NCI-H446 (cell line): ENCODE results near the gene UNC79.

Source experiments
- DNase-seq, 2 experiments: peaks; one replicate each; lab custom pipeline; 2025; lab: John Stamatoyannopoulos, UW

Gene UNC79

DNA sequence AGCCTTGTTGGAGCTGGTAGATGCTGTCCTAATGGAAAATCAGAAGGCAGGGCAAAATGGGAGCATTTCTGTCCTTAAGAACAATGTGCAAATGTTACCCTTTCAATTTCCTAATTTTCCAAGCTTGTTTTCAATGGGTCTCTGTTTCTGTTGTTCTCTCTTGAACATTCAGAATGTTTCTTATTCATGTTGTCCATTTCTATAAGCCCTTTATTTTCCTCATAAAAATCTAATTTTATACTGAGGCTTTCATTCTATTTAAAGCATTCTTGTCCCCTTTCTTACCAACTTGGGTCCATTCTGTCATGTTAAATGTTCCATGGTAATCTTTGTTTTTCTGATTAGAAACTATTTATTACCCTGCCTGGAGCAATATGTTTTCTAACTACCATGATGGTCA lies 232.6 kb downstream of the UNC79 start:
- DNase-seq = no peak

DNA sequence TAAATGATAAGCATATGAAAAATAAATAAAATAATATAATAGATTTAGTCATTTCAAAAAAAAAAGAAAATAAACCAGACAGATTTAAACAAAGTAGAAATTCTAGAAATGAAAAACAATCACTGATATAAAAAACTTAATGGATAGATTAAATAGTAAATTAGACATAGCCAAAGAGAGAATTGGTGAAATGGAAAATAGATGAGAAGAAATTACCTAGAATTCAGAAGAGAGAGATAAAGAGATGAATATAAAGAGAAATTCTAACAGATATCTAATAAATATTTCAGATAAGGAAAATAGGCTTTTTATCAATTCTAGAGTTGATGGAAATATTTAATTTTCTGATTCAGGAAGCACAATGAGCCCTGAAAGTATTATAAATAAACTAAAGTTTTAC lies 234.4 kb downstream of the UNC79 start:
- no peak for DNase-seq

GRCh38 chr14:93669632-93670031 lies 238.9 kb downstream of the UNC79 start:
- no peak for DNase-seq

DNA sequence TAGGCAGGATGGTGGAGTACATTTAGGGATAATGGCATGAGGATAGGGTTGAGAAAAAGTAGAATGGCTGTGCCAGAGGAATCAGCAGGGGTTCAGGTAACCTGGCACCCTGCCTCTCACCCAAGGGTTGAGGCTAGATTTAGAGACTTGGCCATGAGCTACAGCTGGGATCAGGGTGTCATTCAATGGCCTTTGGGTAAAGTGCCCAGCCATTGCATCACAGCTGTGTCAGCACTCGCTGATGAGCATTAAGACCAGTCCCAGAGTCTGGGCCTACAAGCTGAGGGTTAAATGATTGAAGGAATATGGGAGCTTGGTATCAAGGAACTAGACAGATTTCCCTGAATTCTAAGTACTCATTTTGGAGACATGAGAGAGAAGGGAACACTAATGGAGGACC lies 243.6 kb downstream of the UNC79 start:
- DNase-seq = no peak

DNA sequence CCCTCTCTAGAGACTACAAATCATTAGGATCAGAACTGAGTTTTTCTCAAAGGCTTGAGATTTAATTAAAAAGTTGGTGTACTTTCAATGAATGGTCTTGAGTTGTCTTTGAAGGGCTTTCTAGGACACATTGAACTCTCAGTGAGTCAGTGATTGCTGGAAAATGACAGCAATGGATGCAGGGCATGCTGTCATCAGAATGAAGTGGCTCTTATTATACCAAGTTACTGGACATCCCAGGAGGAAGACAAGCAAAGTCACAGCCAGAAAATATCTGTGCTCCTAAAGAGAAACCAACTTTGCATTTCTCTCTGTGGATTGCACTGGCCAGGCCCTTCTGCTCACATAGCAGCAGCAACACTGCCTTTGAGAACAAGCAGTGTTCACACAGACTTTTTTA lies 244.9 kb downstream of the UNC79 start:
- no peak for DNase-seq

- DNase-seq = no peak
These were observed 245.7 kb downstream of the UNC79 start for GRCh38 chr14:93676416-93676958.

- DNase-seq = no peak
These were observed 251.7 kb downstream of the UNC79 start for GRCh38 chr14:93682459-93682858.

DNA sequence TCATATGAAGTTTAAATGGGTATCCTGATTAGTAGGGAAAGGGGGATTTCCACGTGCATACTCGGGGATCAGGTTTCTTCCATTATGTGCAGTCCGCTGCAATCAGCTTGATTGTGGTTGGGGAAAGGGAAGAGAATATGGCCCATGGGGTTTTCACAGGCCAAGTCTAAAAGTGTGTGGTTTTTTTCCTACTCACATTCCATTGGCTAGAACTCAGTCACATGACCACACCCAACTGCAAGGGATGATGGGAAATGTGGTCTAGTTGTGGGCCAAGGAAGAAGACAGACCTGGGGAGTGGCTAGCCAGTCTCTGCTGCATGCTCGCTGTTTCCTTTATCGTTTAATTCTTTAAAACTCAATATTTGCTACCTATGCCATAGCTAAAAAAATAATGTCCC lies 252.5 kb downstream of the UNC79 start:
- DNase-seq = peak in 1 of 2 experiments; percentile 16

DNA sequence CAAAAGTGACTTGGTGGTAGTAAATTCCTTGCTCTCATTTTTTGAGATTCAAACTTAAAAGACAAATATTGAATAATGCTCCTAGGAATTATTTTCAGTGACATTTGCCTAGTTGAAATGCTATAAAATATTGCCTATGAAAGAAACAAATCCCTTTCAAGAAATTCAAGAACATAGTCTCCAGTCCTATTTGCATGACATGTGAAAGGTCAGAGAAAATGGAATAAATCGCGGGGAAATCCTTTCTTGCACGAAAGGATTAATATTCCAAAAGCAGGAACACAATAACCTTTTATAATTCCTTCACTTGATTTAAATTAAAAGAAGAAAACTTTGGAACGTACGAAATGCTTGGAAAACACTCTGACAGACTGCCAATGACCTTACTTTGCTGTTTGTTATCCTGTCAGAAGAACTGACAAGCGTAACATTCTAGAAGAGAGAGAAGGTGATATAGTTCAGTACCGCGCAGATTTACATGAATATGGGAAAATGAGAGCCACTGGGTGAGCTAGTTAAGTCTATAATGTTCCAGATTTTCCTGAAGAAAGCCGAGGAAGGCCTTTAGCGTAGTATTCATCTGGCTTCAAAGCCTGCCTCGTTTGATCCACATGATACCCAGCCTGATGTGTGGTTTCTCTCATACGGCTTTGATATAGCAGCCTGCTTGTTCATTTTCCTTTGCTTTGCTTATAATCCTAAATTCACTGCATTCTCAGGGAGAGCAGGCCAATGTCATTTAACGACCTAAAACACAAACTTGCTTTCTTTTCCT lies 254.6 kb downstream of the UNC79 start:
- no peak for DNase-seq

DNA sequence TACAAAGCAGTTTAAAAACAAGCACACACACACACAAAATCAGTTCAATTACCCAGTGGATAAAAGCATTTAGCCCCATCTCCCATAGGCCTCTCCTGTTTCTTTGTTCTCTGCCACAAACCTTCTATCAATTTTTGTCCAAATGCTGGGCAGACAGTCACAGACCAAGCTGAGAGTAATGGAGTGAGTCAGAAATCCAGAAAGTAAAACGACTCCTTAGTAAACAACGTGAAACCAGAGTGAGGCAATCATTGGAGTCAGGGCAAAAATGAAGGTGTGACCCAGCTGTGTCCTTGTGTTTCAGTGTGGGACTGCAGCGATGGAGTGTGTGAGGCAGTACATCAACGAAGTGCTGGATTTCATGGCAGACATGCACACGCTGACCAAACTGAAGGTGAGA lies 255.5 kb downstream of the UNC79 start:
- DNase-seq = no peak

DNA sequence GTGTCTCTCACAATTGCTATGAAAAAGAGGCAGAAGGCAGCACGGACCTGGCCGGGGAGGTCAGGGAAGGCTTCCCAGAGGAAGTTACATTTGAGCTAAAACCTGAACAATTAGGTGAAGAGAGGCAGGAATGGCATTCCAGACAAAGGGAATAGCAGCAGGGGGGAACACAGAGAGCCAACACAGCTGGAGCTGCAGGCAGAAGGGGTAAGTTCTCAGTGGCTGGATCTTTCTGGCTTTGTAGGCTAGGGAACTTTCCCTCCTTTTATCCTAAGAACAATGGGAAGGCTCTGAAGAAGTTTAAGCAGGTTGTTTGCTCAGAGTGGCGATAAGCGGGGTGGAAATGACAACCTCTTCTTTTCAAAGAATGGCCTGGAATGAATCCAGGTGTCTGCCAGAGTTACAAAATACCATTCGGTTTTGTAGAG lies 257.5 kb downstream of the UNC79 start:
- no peak for DNase-seq

DNA sequence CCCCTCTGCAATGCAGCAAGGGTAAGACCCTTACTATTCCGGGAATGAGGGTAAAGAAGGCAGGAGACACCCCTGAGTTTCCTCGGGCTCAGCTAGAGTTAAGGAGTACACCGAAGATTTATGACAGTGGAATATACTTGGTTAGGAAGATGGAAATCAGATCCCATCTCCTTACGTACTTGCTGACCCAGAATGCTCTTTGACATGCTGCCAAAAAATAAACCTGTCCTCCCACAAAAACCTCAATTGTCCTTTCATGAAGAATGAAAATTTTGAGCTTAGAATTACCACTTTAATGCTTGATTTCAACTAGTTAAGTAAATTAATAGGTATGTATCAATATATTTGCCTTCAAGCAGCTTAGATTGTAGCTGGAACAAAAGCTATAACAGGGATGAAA lies 258.1 kb downstream of the UNC79 start:
- no peak for DNase-seq

- no peak for DNase-seq
These were observed 259.4 kb downstream of the UNC79 start for GRCh38 chr14:93690146-93690545.

GRCh38 chr14:93691042-93691780 lies 260.5 kb downstream of the UNC79 start:
- DNase-seq = no peak

DNA sequence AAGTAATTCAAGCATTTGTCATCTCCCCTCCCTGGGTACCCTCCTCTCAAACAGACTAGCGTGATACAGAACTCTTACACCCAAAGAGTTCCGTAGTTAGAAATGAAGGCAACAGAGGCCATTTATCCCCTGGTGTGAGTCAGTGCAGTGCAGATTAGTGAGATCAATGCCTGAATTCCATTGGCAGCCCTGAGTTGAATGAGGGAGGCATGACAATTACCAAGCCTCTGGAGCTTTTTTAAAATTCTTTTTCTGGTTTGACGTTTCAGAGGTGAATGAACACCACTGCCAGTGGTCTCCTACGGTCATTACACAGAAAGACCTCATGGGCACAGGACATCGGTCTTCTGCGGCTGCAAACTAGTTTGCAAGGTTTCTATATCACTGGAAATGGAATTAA lies 263.2 kb downstream of the UNC79 start:
- DNase-seq = no peak

GRCh38 chr14:93700928-93701327 lies 270.2 kb downstream of the UNC79 start:
- DNase-seq = no peak

DNA sequence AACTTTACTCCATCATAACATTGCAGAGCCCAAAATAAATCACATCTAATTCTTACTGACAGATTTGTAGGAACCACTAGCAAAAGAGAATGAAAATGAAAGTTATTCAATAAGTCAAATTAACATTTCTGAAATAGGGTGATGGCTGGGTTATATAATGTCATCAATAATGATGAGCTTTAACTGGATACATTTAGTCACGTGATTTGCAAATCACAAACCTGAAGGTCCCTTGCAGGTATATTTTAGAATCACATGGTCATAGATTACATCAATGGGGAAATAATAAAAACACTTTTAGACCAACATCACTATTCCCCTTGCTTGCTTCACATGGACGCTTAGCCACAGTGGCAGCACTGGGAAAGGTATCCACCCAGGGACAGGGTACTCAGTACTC lies 270.8 kb downstream of the UNC79 start:
- no peak for DNase-seq

- DNase-seq = no peak
These were observed 272.2 kb downstream of the UNC79 start for GRCh38 chr14:93702946-93703345.

GRCh38 chr14:93703941-93704340 lies 273.2 kb downstream of the UNC79 start:
- no peak for DNase-seq

DNA sequence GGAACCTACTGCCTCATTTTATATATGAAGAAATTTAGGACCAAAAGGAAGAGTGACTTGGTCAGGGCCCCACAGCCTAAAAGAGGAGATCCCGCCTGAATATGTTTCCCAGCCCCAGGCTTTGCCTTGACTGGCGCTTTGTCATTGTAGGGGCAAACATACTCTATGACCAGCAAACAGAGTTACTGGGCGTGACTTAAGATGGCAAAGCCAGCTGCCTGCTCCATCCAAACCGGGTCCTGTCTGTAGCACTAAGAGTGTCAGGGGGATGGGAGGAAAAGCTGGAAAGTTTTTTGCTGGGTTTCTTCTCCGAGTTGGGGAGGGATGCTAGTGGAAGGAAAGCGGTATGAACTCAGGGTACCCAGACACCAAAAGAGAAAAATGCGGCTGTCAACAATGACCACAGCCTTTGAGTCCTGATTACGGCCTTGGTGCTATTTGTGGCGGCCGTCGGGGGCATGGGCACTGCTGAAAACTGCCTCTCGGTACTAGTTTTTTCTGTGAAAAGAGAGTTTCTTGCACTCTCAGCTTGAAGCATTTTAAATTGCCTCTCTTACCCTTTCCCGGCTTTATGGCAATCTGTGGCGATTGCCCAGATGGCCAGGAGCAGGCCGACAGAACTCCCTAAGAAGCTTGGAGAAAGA lies 274.9 kb downstream of the UNC79 start:
- no peak for DNase-seq

DNA sequence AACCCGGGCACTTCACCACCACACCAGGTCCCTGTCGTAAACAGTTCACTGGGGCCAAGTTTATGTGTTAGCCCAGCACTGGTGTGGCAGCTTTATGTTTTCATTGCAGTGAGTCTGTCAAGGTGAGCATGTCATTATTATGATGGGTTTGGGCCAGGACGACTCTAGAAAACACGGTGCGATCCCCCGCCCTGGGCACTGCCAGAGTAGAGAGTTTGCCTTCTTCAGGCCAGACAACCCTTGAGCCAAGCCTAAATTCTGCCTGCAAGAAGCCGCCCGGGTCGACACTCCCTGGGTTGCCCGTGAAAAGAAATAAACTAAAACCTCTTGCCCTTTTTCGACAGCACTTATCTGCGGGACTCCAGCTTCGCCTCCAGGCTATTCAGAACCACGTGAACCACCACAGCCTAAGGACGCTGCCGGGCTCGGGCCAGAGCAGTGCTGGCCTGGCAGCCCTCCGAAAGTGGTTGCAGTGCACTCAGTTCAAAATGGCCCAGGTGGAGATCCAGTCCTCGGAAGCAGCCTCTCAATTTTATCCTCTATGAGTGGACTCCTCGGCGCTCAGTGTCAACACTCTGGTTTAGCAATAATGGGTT lies 275.7 kb downstream of the UNC79 start:
- DNase-seq = no peak

GRCh38 chr14:93707475-93707874 lies 276.7 kb downstream of the UNC79 start:
- DNase-seq = no peak
